Neutrophil (primary cell): ENCODE results near the gene ZFP1.
"Not testable (repeated sequence)": the region's sequence is repeated elsewhere in the genome, so short reads cannot be mapped to it uniquely, and the experiment has no call there.

Experiments used
- H3K27ac ChIP-seq: fragments of 200-600 bp; sonication (generic); 2 replicates; pipeline ENCODE4 v1.5.1; 2016; ENCODE audit warnings: mild to moderate bottlenecking, moderate library complexity
- H3K27me3 ChIP-seq: fragments of 200-600 bp; sonication (generic); 2 replicates; pipeline ENCODE4 v1.6.0; 2016; ENCODE audit warnings: mild to moderate bottlenecking
- H3K36me3 ChIP-seq: fragments of 200-600 bp; sonication (generic); 2 replicates; pipeline ENCODE4 v1.5.1; 2017
- H3K4me1 ChIP-seq, 2 experiments: fragments of 200-600 bp in 1 of 2; sonication (generic) in 1 of 2; 1 replicate in 1 of 2; 2 replicates in 1 of 2; pipeline versions ENCODE4 v1.5.1 to v1.6.1; 2013 to 2016; ENCODE audit warnings: low read depth in 1 of 2, low read length in 1 of 2, mild to moderate bottlenecking in 1 of 2, moderate library complexity in 1 of 2; ENCODE audit not compliant: control insufficient read depth in 1 of 2, insufficient read depth in 1 of 2
- H3K4me3 ChIP-seq, 2 experiments: fragments of 200-600 bp in 1 of 2; sonication (generic) in 1 of 2; 1 replicate in 1 of 2; 2 replicates in 1 of 2; pipeline ENCODE4 v1.5.1; 2013 to 2016; ENCODE audit warnings: low read depth in 1 of 2, low read length in 1 of 2, mild to moderate bottlenecking in 1 of 2, moderate library complexity in 1 of 2
- H3K9me3 ChIP-seq: fragments of 200-600 bp; sonication (generic); 2 replicates; pipeline ENCODE4 v1.5.1; 2016
- TF ChIP-seq, protein P1 (sequence below): fragments of 200-600 bp; sonication (generic); IDR thresholded peaks from 2 replicates; pipeline ENCODE4 v1.5.1; 2016; ENCODE audit warnings: antibody characterized with exemption

Gene ZFP1

DNA sequence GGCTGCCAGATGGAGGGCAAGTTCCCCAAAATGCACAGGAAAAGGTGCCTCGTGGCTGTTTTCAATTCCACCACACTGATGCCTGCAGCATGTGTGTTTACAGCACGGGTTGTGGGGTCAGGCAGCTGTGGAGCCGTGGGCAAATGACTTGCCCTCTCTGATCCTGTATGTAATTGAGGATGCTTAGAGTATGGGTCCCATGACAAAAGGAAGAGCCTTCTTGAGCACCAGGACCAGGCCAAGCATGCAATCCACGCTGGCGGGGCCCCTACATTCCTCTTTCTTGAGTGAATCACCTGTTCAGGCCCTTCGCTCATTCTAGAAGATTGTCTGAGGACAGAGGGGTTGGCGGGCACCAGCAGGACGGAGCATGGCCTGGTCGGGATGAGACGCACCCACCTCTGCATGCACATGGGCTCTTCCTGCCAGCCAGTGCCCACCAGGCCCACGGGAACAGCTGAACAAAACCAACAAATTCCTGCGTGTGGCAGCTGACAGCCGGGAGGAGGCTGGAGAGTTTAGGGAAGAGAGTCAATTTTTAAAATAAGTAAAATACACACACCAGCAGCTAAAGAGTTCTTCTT lies 60.0 kb downstream of the ZFP1 start:
- Histone ChIP-seq H3K4me1 (no peaks in the 10 kb centered on the region), H3K27me3 (no peaks in the 10 kb centered on the region), H3K9me3 (no peaks in the 10 kb centered on the region), H3K4me3 (no peak overlapping the region), H3K36me3 (no peaks in the 10 kb centered on the region), H3K27ac (no peak overlapping the region)
- TF ChIP-seq, protein P1, sequence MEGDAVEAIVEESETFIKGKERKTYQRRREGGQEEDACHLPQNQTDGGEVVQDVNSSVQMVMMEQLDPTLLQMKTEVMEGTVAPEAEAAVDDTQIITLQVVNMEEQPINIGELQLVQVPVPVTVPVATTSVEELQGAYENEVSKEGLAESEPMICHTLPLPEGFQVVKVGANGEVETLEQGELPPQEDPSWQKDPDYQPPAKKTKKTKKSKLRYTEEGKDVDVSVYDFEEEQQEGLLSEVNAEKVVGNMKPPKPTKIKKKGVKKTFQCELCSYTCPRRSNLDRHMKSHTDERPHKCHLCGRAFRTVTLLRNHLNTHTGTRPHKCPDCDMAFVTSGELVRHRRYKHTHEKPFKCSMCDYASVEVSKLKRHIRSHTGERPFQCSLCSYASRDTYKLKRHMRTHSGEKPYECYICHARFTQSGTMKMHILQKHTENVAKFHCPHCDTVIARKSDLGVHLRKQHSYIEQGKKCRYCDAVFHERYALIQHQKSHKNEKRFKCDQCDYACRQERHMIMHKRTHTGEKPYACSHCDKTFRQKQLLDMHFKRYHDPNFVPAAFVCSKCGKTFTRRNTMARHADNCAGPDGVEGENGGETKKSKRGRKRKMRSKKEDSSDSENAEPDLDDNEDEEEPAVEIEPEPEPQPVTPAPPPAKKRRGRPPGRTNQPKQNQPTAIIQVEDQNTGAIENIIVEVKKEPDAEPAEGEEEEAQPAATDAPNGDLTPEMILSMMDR = no peak

DNA sequence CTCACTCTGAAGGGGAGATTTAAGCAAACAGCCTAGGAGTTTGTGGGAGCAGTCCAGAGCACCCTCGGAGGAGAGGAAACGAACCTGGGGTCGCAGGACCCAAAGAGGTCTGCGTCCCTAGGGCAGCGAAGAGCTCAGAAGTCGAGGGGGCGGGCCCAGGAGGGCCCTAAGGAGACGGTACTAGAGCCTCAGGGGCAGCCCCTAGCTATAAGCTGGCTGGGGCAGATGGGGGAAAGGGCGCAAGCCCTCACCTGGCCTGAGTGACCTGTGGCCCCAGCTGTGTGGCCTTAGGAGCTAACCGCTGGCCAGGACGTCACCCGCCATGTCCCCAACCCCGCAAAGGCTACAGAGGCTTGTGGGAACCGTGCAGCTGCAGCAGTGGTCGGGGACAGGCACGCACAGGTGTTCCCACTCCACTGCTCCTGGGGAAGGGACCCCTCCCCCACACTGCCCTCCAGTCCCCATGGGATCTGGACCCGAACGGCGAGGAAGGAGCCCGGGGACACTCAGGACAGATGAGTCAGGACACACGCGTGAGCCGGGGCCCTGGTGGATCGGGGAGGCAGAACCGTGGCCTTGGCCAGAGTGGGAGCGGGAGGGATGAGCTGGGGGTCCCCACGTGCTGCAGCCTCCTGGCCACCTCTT lies 60.7 kb downstream of the ZFP1 start:
- Histone ChIP-seq H3K4me1 (no peaks in the 10 kb centered on the region), H3K4me3 (no peak overlapping the region), H3K27me3 (no peaks in the 10 kb centered on the region), H3K27ac (no peak overlapping the region), H3K9me3 (no peaks in the 10 kb centered on the region), H3K36me3 (no peaks in the 10 kb centered on the region)
- TF ChIP-seq, protein P1 = no peak

DNA sequence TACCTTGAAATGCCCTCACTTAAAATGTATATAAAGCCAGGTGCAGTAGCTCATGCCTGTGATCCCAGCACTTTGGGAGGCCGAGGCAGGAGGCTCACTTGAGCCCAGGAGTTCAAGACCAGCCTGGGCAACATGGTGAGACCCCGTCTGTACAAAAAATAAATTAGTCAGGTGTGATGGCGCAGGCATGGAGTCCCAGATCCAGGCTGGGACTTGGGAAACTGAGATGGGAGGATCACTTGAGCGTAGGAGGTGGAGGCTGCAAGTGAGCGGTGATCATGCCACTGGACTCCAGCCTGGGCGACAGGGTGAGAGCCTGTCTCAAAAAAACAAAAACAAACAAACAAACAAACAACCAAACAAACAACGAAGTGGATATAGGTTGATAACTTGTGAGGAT lies 61.2 kb downstream of the ZFP1 start:
- H3K4me1 ChIP-seq, H3K4me3 ChIP-seq, H3K9me3 ChIP-seq, H3K27me3 ChIP-seq, H3K36me3 ChIP-seq, H3K27ac ChIP-seq: not testable (repeated sequence)

DNA sequence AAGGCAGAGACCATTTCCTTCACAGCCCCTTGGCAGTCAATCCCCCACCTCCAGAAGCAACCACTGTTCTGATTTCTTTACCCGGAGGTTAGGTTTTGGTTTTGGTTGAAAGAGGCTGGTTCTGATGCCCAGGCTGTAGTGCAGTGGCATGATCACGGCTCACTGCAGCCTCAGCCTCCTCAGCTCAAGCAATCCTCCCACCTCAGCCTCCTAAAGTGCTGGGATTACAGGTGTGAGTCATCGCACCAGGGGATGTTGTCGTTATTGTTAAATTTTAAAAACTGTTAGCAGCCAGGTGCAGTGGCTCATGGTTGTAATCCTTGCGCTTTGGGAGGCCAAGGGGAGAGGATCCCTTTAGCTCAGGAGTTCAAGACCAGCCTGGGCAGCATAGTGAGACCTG lies 61.6 kb downstream of the ZFP1 start:
- TF ChIP-seq, protein P1 = no peak
- no peaks in the 10 kb centered on the region for H3K36me3 ChIP-seq
- H3K27me3 ChIP-seq = no peaks in the 10 kb centered on the region
- no peaks in the 10 kb centered on the region for H3K4me1 ChIP-seq
- no peak overlapping the region for H3K4me3 ChIP-seq
- H3K27ac ChIP-seq = no peak overlapping the region
- no peaks in the 10 kb centered on the region for H3K9me3 ChIP-seq

DNA sequence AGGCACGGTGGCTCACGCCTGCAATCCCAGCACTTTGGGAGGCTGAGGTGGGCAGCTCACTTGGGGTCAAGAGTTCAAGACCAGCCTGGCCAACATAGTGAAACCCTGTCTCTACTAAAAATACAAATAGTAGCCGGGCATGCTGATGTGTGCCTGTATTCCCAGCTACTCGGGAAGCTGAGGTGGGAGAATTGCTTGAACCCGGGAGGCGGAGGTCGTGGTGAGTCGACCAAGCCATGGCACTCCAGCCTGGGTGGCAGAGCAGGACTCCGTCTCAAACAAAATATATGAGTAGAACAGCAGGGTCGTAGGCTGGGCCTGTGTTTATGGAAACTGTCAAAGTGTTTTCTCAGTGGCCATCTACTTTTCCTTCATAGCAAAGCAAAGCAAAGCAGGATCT lies 63.0 kb downstream of the ZFP1 start:
- not testable (repeated sequence) for H3K4me1 ChIP-seq, H3K27ac ChIP-seq, H3K4me3 ChIP-seq, H3K9me3 ChIP-seq, H3K36me3 ChIP-seq, H3K27me3 ChIP-seq

DNA sequence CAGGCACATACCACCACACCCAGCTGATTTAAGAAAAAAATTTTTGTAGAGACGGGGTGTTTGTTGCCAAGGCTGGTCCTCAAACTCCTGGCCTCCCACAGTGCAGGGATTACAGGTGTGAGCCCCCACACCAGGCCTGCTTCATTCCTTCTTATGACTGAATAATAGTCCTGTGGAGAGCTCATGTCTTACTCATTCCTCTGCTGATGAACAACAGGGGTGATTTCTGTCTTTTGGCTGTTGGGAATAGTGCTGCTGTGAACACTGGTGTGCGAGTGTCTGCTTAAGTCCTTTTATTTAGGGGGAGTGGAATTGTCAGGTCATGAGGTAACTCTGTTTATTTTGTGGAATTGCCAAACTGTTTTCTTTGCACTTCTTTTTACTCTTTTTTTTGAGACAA lies 67.8 kb downstream of the ZFP1 start:
- Histone ChIP-seq H3K4me1 (no peaks in the 10 kb centered on the region), H3K4me3 (no peak overlapping the region), H3K27me3 (peaks cover 7% of the 10 kb centered on the region), H3K36me3 (no peaks in the 10 kb centered on the region), H3K9me3 (no peaks in the 10 kb centered on the region), H3K27ac (no peak overlapping the region)
- TF ChIP-seq, protein P1 = no peak
